Stromal cell of bone marrow (primary cell): ENCODE data around the gene SIRT2.
"Not testable (repeated sequence)": the region's sequence is repeated elsewhere in the genome, so short reads cannot be mapped to it uniquely, and the experiment has no call there.

Experiments used
- DNase-seq: peaks from one replicate; pipeline ENCODE4 v3.0.0-alpha.2; 2012; ENCODE audit warnings: low read depth

Gene SIRT2

GRCh38 chr19:38899447-38900201 is at the start of gene SIRT2, which contains the start of gene NFKBIB:
Gene SIRT2, minus strand, starts transcription at chr19:38899618. Its CDS starts 97 bp downstream, at chr19:38899521.
Gene NFKBIB, plus strand, starts transcription at chr19:38899969. Its CDS starts 64 bp downstream, at chr19:38900033.
- peak; percentile 100 for DNase-seq

DNA sequence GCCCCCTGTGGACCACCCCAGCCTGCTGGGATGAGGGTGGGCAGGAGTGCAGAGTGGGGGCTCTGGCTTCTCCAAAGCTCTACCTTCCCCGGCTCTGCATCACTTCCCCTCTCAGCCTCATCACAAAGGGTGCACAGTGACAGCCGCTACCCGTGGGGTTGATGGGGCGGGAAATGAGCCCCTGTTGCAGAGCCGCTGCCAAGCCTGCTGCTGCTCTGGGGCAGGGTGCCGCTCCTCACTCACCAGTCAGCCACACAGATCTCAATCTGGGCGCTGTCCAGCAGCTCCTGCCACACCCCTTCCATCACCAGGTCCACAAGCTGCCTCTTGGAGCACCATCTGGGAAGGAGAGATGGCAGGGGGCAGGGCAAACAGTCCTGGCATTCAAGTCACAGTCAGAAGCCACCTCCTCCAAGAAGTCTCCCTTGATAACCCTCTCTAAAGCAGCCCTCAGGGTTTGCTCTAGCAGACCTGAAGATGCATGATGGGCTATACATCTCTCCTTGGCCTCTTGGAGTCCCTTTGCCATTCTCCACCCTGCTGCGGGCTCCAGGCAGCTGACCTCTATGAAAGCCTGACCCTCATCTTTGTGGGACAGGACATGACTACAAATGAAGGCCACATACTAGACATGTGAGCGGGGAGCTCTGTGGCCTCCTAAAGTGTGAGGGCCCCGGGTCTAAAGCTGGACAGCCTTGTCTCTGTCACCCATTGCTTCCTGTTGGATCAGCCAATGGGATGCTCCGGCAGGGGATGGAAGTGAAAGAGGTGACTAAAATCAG is 47.0 kb upstream of the SIRT2 start:
- DNase-seq: no peak

- DNase-seq: no peak
Measured at GRCh38 chr19:38945562-38946228, 46.3 kb upstream of the SIRT2 start.

GRCh38 chr19:38944981-38945506 is 45.6 kb upstream of the SIRT2 start:
- DNase-seq: no peak

- no peak for DNase-seq
Measured at GRCh38 chr19:38942471-38943181, 43.2 kb upstream of the SIRT2 start.

GRCh38 chr19:38941979-38942378 is 42.6 kb upstream of the SIRT2 start:
- no peak for DNase-seq

GRCh38 chr19:38941466-38941865 is 42.0 kb upstream of the SIRT2 start:
- DNase-seq: not testable (repeated sequence)

GRCh38 chr19:38939957-38940356 is 40.5 kb upstream of the SIRT2 start:
- no peak for DNase-seq

DNA sequence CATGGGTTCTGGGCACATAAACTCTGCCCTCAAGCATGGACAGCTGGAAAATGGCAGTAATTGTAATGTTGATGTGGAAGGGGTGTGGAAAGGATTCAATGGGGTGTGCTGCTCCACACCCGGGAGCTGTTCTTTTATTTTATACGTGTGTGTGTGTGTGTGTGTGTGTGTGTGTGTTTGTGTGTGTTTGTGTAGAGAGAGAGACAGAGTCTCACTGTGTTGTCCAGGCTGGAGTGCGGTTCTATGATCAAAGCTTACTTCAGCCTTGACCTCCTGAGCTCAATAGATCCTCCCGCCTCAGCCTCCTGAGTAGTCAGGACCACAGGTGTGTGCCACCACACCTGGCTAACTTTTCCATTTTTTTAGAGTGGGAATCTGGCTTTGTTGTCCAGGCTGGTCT is 34.1 kb upstream of the SIRT2 start:
- no peak for DNase-seq

DNA sequence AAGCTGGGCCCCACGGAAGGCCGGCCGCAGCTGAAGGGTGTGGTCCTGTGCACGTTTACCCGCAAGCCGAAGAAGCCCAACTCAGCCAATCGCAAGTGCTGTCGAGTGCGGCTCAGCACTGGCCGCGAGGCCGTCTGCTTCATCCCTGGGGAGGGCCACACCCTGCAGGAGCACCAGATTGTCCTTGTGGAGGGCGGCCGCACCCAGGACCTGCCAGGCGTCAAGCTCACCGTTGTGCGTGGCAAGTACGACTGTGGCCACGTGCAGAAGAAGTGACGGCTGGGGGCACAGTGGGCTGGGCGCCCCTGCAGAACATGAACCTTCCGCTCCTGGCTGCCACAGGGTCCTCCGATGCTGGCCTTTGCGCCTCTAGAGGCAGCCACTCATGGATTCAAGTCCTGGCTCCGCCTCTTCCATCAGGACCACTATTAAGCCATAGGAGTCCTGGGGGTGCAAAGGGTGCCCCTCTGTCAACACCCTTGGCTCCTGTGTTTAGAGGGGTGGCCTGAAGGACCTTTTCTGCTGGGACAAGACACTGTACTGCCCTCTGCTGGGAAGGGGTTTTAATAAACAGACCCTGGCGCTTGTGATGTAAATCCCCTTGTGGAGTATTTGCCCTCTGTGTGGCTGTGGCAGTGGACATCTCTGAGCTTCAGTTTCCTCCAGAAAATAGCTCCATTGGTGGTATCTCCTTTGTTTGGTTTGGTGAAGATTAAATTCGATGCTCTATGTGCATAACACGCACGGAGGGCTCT is 33.2 kb upstream of the SIRT2 start:
- DNase-seq: no peak

- no peak for DNase-seq
Measured at GRCh38 chr19:38931521-38931793, 32.0 kb upstream of the SIRT2 start.

GRCh38 chr19:38930776-38931520 is 31.5 kb upstream of the SIRT2 start, which contains the start of gene MRPS12:
Gene MRPS12, plus strand, starts transcription at chr19:38930944. Its CDS starts 351 bp downstream, at chr19:38931295.
- DNase-seq: peak; percentile 97

DNA sequence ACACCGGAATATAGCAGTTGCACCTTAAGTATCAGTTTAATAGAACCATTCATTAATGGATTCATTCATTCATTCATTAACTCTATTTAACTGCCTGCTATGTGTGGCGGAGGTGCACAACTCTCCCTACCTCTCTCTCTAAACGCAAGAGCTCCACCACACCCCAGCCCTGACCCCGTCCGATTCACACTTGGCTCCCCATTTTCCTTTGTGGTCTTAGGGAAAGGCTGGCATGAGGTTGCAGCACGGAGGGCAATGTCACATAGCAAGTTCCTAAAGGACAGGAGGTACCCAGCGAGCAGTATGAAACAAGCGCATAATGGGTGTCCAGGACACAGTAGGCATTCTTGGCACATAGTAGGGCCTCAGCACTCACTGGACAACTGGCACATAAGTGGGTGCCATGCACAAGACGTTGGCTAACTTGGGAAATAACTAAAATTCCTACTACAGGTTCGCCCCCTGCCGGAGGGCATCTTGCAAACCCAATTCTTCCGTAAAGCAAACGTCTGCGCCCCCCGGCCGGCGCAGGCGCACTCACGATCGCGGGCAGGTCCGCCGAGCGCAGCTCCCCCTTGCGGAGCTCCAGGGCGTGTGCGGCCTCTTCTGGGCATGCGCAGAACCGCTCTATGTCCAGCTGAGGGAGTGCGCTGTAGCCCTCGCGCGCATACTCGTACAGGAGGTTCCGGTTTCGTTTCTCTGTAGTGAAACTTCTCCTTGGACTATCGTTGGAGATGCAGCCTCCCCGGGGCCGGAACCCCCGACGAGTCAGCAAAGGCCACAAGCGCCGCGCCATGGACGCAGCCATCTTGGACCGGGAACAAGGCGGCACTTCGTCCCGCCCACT is 30.7 kb upstream of the SIRT2 start, which contains the start of gene SARS2:
Gene SARS2 (minus strand): TSS at position 835 of the 847 bp plus-strand sequence. CDS start 27 bp downstream, at position 808.
- peak; percentile 77 for DNase-seq

DNA sequence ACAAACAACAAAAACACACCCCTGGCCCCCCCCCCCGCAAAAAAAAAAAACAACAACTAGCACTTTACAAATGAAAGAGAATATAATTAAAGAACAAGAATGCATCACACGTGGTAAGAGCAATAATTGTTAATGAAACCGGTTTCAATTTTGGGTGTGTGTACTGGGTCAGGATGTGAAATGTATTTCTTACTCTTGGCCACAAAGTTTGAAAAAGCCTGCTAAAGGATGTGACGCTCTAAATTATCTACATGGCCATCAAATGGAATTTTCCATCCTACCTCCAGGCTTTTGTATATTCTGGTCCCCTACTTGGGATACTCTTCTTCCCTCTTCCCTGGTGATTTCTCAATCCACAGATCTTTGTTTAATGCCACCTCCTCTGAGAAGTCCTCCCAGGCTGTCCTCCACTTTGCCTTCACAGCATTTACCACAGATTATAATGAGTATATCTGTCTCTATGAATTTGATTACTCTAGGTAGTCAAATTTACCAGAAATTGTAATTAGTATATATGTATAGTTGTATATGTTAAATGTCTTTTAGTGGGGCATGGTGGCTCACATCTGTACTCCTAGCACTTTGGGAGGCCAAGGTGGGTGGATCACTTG is 29.1 kb upstream of the SIRT2 start:
- DNase-seq: no peak

GRCh38 chr19:38924388-38924787 is 25.0 kb upstream of the SIRT2 start:
- DNase-seq: no peak

DNA sequence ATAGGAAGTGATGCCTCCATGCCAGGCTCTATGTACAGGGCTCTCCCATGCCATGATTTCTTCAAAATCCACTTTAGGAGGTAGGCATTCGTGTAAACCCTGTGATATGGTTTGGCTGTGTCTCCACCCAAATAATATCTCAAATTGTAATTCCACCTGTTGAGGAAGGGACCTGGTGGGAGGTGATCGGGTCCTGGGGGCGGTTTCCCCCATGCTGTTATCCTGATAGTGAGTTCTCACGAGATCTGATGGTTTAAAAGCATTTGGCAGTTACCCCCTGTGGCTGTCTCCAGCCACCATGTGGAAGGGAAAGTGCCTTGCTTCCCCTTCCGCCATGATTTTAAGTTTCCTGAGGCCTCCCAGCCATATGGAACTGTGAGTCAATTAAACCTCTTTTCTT is 23.1 kb upstream of the SIRT2 start:
- DNase-seq: no peak

DNA sequence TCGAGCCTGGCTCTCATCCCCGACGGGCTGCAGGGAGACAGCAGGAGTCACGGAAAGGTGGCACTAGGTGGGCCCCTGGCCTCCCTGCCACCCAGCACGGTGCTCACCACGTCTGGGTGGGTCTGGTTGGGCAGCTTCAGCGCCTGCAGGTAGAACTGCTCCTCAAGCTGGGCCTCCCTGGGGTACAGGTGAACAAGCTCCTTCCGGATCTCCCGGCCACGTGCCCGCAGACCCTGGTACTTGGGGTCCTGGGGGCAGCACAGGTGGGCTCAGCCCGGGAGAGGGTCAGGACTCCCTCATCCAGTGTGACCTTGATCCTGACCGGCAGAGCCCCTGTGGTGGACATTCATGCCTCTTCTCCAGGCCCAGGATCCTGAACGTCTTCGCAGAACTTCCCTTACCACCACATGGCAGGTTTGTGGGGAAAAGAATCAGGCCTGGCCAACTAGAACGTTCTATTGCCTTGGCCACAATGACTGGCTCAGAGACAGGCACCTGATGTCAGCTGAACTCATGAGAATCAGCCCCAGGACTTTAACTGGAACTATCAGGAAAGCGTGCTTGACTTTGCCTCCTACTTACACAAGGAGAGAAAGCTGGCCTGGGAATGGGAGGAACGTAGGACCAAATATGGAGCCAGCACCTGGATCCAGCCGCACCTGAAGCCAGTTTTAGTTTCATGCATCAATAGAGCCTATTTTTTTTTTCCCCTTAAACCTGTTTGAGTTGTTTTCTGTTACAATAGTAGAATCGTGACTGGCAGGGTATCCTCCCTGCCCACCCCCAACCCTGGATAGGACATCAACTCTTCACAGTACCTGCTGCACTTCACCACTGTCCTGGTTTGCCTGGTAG is 22.2 kb upstream of the SIRT2 start:
- DNase-seq: no peak
